BJ (cell line): ENCODE data around the gene HOXB3. TPM values are rescaled to one million over a fixed set of nuclear protein-coding genes. Genes with fewer than 3 reads are reported as not detected.

Source experiments
- CTCF ChIA-PET: fragments of 350-600 bp; formaldehyde crosslinking; extraction: SDS; loops from one replicate; lab custom pipeline; 2021; ENCODE audit warnings: antibody characterized with exemption, inconsistent platforms; lab: Yijun Ruan, JAX
- POLR2A ChIA-PET: fragments of 300-600 bp; sonication (Branson Sonifier 250); formaldehyde crosslinking; extraction: SDS; loops from one replicate; lab custom pipeline; 2021; ENCODE audit warnings: antibody characterized with exemption; lab: Charles Lee
- DNase-seq: peaks from one replicate; pipeline ENCODE4 v3.0.0-alpha.2; 2011; ENCODE audit warnings: low read depth
- H3K27me3 ChIP-seq: 2 replicates; pipeline ENCODE4 v1.6.0; 2011; ENCODE audit warnings: low read length; ENCODE audit not compliant: control insufficient read depth, insufficient read depth
- H3K36me3 ChIP-seq: 2 replicates; pipeline ENCODE4 v1.5.1; 2011; ENCODE audit warnings: low read length; ENCODE audit not compliant: control insufficient read depth, insufficient read depth
- H3K4me3 ChIP-seq: 2 replicates; pipeline ENCODE4 v1.5.1; 2011; ENCODE audit warnings: low read depth, mild to moderate bottlenecking, control low read depth, low read length
- polyA plus RNA-seq: library from polyadenylated mRNA; depleted of rRNA; stranded (reverse); fragments of >200 nt; gene quantifications from 2 replicates; pipeline ENCODE4 v1.2.3, GENCODE V29; 2011
- TF ChIP-seq, protein P1 (sequence below): IDR thresholded peaks from 2 replicates; pipeline ENCODE4 v1.5.1; 2011; ENCODE audit warnings: low read depth, mild to moderate bottlenecking, control low read depth, inconsistent platforms, low read length, moderate library complexity; ENCODE audit not compliant: insufficient read depth

The HOXB3 gene
- polyA plus RNA-seq, 1 experiment, result not detected

DNA sequence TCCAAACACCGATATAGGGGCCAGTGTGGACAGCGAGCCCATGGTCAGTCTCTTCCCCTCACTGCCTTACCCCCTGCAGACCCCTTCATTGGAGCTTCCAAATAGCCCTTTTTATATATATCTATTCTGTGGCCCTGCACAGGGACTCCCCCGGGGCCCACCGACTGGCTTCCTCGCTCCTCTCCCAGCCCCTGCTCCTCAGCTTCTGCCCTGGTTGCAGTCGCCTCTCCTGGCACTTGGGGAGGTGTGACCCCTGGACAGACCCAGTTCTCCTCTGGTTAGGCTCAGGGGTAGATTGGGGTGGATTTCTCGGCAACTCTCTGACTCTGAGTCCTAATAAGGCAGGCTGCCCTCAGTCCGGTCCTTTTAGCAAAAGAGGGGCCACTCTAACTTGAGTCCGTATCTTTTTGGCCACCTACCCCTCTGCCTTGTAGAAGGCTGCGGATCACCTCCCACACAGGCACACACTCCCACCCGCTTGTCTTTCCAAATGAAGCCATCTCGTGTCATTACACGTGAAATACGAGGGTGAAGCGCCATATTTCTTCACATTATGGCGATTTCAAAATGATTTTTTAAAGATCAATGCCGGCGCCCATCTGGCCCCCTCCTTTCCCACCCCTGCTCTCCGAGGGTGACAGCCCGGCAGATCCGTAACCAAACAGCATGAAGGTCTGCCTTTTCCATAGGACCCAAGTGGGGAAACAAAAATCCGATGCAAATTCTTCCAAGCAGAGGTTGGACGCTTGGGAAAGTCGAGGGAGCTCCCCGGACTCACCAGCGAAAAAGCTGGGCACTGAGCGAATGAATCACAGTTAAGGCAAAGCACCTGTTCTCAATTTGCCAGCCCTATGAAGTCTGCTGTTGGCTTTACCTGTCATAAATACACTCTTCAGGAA, 37.8 kb upstream of the HOXB3 start:
- ChIA-PET POLR2A (no interaction called here), CTCF (interaction anchor here (0.9 to 2.0 kb wide), 4 partner anchors 8 to 10 kb away, joined by 3 to 6 read pairs (median 4); no protein-coding TSS in a partner anchor)

DNA sequence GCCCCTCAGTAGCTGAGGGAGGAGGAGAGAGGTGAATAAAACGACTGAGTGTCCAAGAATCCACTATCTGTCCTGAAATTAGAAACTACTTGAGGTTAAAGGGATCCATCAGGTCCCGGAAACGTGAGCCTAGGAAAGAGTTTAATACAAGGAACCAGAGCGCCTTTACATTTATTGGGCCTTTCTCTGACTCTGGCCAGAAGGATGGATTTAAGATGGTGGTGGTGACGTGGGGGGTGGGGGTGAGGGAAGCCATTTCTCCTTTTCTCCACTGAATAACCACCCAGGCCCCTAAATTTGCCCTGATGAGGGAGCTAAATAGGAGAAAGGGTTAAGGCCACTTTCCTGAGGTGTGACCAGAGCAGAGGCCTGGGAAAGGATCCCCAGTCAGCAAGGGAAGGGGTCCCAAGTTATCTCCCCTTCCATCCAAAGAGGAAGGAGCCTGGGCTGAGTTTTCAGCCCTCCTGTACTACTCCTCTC, 37.1 kb upstream of the HOXB3 start:
- no peaks in the 10 kb centered on the region for H3K36me3 ChIP-seq
- TF ChIP-seq, protein P1, sequence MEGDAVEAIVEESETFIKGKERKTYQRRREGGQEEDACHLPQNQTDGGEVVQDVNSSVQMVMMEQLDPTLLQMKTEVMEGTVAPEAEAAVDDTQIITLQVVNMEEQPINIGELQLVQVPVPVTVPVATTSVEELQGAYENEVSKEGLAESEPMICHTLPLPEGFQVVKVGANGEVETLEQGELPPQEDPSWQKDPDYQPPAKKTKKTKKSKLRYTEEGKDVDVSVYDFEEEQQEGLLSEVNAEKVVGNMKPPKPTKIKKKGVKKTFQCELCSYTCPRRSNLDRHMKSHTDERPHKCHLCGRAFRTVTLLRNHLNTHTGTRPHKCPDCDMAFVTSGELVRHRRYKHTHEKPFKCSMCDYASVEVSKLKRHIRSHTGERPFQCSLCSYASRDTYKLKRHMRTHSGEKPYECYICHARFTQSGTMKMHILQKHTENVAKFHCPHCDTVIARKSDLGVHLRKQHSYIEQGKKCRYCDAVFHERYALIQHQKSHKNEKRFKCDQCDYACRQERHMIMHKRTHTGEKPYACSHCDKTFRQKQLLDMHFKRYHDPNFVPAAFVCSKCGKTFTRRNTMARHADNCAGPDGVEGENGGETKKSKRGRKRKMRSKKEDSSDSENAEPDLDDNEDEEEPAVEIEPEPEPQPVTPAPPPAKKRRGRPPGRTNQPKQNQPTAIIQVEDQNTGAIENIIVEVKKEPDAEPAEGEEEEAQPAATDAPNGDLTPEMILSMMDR, result no peak
- H3K4me3 ChIP-seq, result no peak overlapping the region
- ChIA-PET POLR2A (no interaction called here), CTCF (interaction anchor here (0.9 to 1.1 kb wide), 4 partner anchors 9 to 14 kb away, joined by 3 to 4 read pairs (median 4); no protein-coding TSS in a partner anchor)
- DNase-seq, result no peak
- peaks cover 88% of the 10 kb centered on the region for H3K27me3 ChIP-seq

More for the DNA sequence above, 37.8 kb upstream of the HOXB3 start:
- TF ChIP-seq, protein P1, result no peak
- no peak for DNase-seq
- Histone ChIP-seq H3K4me3 (no peak overlapping the region), H3K27me3 (peaks cover 88% of the 10 kb centered on the region), H3K36me3 (no peaks in the 10 kb centered on the region)

DNA sequence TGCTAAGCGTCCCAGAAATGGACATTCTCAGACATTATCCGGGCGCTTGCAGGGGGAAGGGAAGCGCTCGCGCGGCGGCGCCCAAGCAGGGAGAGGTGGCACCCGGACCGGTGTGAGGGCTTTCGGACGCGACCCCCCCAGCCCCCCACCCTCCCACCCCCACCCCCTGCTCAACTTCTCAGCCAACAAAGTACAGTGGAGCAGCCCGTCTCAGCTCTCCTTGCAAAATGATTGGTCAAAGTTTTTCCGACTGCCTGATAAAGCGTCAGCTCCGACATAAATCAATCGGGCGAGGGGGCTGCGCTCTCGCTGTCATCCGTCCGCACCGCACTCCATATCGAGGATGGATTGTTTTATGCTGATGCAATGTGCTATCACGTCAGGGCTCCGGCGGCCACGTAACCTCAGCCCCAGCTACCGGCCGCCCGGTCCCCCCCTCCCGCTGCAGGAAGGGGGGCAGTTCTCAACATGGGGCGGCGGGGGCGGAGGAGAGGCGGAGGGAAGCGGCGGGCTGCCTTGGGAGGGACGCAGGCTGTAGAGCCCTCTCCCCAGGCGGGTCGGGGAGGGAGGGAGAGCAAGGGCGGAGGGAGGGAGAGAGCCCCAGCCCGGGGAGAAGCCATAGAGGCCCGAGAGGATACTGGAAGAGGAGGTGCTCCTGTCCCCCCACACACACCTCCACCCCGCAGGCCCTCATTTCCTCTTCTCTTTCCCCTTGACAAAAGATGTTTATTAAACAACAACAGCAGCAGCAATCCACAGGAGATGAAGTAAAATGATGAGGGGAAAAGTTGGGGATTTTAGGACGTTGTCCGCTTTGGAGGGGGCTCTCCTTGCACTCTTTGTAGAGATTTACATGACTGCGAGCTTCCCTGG, 36.4 kb upstream of the HOXB3 start, which contains the start of gene HOXB9:
Gene HOXB9, minus strand, starts transcription at position 114 of the 873 bp plus-strand sequence. Its CDS starts 89 bp downstream, at position 25.
- no peak within 1 kb of the TSS for H3K4me3 ChIP-seq
- CTCF ChIA-PET, result interaction anchor here (0.9 to 1.9 kb wide), 5 partner anchors 8 to 252 kb away, joined by 3 to 7 read pairs (median 4); no protein-coding TSS in a partner anchor

DNA sequence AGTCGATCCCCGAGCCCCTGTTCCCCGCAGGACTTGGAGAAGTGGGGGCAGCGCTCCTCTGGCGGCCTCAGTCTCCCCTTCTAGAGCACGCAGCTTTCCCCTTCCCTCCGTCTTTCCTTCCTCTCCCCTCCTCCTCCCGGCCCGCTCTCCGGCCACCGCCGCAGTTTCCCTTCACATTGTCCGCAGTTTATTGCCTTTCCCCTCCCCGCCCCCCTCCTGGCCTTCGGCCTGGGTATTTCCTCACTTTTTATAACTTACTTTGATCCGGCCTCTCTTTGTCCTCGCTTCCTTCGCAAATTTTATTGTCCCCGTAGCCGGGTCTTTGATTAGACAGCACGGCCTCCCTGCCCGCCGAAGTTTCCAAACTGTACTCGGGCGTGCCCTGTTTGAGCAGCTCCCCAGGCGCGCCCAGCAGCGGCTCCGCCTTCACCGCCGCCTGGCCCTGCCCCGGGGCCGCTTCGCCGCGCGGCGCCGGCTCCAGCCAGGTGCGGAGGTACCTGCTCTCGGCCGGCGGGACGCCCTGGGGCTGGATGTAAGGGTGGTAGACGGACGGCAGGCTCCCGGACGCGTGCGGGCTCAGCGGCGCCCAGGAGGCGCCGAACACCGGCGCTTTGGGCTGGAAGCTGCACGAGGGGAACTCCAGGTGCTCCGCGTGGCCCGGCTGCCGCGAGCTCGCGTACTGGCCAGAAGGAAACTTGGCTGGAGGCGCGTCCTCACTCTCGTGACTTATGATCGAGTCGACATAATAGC, 35.6 kb upstream of the HOXB3 start:
- CTCF ChIA-PET, result interaction anchor here (1.0 to 1.9 kb wide), 4 partner anchors 11 to 274 kb away, joined by 3 to 7 read pairs (median 4); no protein-coding TSS in a partner anchor

More for the DNA sequence above, 36.4 kb upstream of the HOXB3 start, which contains the start of gene HOXB9:
- TF ChIP-seq, protein P1, result no peak
- H3K27me3 ChIP-seq, result peaks cover 88% of the 10 kb centered on the region
- H3K36me3 ChIP-seq, result no peaks in the 10 kb centered on the region
- POLR2A ChIA-PET, result no interaction called here
- no peak for DNase-seq

More for the DNA sequence above, 35.6 kb upstream of the HOXB3 start:
- POLR2A ChIA-PET, result no interaction called here
- Histone ChIP-seq H3K4me3 (no peak overlapping the region), H3K27me3 (peaks cover 87% of the 10 kb centered on the region), H3K36me3 (no peaks in the 10 kb centered on the region)
- TF ChIP-seq, protein P1, result no peak
- DNase-seq, result no peak
